Upper lobe of right lung (tissue), 1 donor: Measurements from ENCODE around the gene GPR18. TPM values are rescaled to one million over a fixed set of nuclear protein-coding genes. Genes with fewer than 3 reads are reported as not detected.
A peak's percentile ranks its signal among the peaks of the same experiment; 100 is the strongest.

ENCODE experiments used
- ATAC-seq: fragments of 200-7000 bp; cut with Tn5 transposase; one replicate; pipeline ENCODE4 v1.9.1; 2020; ENCODE audit warnings: mild to moderate bottlenecking, moderate library complexity
- DNase-seq: peaks from one replicate; pipeline ENCODE4 v3.0.0-alpha.2; 2020
- H3K27ac ChIP-seq: fragments of 200-600 bp; one replicate; pipeline ENCODE4 v1.8.0; 2022
- H3K27me3 ChIP-seq: fragments of 200-600 bp; one replicate; pipeline ENCODE4 v1.8.0; 2022; ENCODE audit warnings: mild to moderate bottlenecking
- H3K36me3 ChIP-seq: fragments of 200-600 bp; one replicate; pipeline ENCODE4 v1.8.0; 2022
- H3K4me1 ChIP-seq: fragments of 200-600 bp; one replicate; pipeline ENCODE4 v1.8.0; 2022
- H3K4me3 ChIP-seq: fragments of 200-600 bp; one replicate; pipeline ENCODE4 v1.8.0; 2022; ENCODE audit warnings: mild to moderate bottlenecking
- H3K9me3 ChIP-seq: fragments of 200-600 bp; one replicate; pipeline ENCODE4 v1.8.0; 2022
- intact Hi-C: fragments of 100-400 bp; cut with DNase I; formaldehyde crosslinking; loops from one replicate; pipeline ENCODE4 v1.11.0; 2022
- long read RNA-seq: library from polyadenylated mRNA; unstranded; transcript quantifications from one replicate; pipeline ENCODE4 v2.0.0, GENCODE V29; 2021
- total RNA-seq: library from RNA; stranded (reverse); fragmentation: NEBNext Ultra II Directional; extraction: Animal tissue kit (Norgen Biotek cat#: 25700); gene quantifications from one replicate; pipeline ENCODE4 v1.2.1, GENCODE V29; 2021
- TF ChIP-seq, protein P1 (sequence below): fragments of 200-600 bp; IDR thresholded peaks from one replicate; pipeline ENCODE4 v1.8.0; 2022; ENCODE audit warnings: antibody characterized with exemption
- donor health status: DM: no; HTN: yes; CAD: no; lungs with severe emphysema.

The GPR18 gene, protein sequence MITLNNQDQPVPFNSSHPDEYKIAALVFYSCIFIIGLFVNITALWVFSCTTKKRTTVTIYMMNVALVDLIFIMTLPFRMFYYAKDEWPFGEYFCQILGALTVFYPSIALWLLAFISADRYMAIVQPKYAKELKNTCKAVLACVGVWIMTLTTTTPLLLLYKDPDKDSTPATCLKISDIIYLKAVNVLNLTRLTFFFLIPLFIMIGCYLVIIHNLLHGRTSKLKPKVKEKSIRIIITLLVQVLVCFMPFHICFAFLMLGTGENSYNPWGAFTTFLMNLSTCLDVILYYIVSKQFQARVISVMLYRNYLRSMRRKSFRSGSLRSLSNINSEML
- total RNA-seq, result 0.58 TPM
- long read RNA-seq, result 0 reads

DNA sequence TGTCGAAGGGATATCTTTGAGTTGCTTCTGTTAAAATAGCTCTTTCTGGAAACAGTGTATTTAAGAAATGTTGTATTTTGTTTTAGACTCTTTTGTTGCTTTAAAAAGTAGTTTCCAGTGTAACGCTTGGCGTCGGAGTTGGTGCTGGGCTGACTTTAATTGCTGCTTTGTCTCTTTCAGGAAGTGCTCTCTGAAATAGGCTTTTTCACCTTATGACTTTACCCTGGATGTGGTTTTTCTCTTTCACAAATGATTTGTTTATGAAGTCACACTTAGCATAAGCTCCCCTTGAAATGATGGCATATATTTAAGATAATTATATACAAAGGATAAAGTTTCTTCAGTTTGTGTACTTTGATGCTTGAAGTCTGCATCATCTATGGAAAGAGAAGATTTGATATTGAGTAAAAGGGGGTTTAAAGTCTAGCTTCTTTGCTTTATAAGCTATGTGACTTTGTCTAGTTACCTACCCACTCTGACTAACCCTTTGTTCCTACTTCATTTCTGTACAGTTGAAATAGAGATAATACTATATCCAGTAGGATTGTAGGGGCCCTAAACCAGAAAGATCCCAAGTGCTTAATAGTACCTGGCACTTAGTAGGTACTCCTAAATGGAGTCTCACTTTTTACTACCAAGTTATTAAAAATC lies at the start of gene GPR18:
GPR18 (minus strand) TSS at position 170 of the 651 bp plus-strand sequence. CDS start 2,507 bp downstream, outside the sequence.
- ATAC-seq, result no peak

DNA sequence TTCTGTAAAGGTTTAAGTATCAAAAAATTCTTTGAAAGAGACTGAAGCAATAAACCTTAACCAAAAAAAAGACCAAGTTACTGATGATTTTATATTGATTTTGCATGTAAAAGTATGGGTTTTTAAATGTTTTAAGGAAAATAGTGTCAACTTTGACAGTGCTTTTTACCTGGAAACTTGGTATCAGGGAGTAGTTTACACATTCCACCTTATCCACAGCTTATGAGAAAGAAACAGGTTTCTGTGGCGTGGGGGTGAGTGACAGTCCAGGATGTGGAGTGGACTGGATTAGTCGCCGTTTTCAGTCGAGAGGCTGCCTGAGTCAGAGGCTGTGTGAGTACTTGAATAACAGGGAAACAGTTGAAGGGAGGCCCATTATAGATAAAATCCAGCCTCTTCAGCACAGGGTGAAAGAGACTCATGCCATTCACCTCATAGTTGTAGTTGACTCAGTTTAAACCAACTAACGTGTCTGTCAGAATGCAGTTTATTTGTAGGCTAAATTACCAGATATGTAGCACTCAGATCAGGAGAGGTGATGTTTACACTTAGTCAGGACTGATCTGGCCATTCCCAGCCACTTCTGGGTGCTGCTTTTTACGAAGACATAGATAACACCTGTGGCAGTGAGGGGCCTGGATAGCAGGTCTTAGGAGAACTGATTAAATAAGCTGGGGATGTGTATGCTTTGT lies 49.6 kb upstream of the GPR18 start:
- Histone ChIP-seq H3K4me3 (no peak overlapping the region), H3K36me3 (no peaks in the 10 kb centered on the region), H3K27ac (peak overlapping the region; percentile 33), H3K9me3 (no peaks in the 10 kb centered on the region), H3K4me1 (peaks cover 28% of the 10 kb centered on the region), H3K27me3 (no peaks in the 10 kb centered on the region)
- intact Hi-C loops, result no loop called here
- DNase-seq, result no peak
- TF ChIP-seq, protein P1, sequence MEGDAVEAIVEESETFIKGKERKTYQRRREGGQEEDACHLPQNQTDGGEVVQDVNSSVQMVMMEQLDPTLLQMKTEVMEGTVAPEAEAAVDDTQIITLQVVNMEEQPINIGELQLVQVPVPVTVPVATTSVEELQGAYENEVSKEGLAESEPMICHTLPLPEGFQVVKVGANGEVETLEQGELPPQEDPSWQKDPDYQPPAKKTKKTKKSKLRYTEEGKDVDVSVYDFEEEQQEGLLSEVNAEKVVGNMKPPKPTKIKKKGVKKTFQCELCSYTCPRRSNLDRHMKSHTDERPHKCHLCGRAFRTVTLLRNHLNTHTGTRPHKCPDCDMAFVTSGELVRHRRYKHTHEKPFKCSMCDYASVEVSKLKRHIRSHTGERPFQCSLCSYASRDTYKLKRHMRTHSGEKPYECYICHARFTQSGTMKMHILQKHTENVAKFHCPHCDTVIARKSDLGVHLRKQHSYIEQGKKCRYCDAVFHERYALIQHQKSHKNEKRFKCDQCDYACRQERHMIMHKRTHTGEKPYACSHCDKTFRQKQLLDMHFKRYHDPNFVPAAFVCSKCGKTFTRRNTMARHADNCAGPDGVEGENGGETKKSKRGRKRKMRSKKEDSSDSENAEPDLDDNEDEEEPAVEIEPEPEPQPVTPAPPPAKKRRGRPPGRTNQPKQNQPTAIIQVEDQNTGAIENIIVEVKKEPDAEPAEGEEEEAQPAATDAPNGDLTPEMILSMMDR, result no peak
- peak; percentile 81 for ATAC-seq

More for the DNA sequence above, at the start of gene GPR18:
- no peak within 1 kb of the TSS for H3K27ac ChIP-seq
- intact Hi-C loops, result no loop called here
- H3K9me3 ChIP-seq, result no peaks in the 10 kb centered on the region
- H3K27me3 ChIP-seq, result no peaks in the 10 kb centered on the region
- peak within 1 kb of the TSS; percentile 12 for H3K4me3 ChIP-seq
- H3K36me3 ChIP-seq, result peaks cover 5% of the 10 kb centered on the region
- TF ChIP-seq, protein P1, result no peak
- H3K4me1 ChIP-seq, result no peaks in the 10 kb centered on the region
- no peak for DNase-seq

DNA sequence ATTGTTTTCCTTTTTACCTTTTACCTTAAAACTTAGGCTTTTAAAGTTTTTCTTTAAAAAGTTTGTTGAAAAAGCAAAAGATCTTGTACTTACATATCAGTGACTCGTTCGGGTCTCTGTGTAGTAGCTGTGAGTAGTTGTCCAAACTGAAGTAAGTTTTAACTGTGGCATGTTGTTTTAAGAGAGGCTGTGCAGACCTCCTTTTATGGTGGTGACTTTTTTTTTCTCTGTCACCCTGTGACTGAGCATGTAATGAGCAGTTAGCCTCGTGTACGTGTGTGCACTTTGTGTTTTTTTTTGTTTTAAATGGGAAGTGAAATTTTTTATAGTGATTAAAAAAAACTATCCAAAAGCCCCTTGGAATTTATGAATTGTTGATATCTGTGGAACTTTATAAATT lies 49.1 kb upstream of the GPR18 start, which contains the start of gene GPR183:
GPR183 (minus strand) TSS at position 153 of the 400 bp plus-strand sequence. CDS start 11,254 bp downstream, outside the sequence.
- H3K27me3 ChIP-seq, result no peaks in the 10 kb centered on the region
- intact Hi-C loops, result no loop called here
- no peaks in the 10 kb centered on the region for H3K9me3 ChIP-seq
- H3K36me3 ChIP-seq, result no peaks in the 10 kb centered on the region
- peak; percentile 57 for ATAC-seq
- TF ChIP-seq, protein P1, result no peak
- no peak for DNase-seq
- H3K27ac ChIP-seq, result peak within 1 kb of the TSS; percentile 56
- peaks cover 22% of the 10 kb centered on the region for H3K4me1 ChIP-seq
- peak within 1 kb of the TSS; percentile 25 for H3K4me3 ChIP-seq

DNA sequence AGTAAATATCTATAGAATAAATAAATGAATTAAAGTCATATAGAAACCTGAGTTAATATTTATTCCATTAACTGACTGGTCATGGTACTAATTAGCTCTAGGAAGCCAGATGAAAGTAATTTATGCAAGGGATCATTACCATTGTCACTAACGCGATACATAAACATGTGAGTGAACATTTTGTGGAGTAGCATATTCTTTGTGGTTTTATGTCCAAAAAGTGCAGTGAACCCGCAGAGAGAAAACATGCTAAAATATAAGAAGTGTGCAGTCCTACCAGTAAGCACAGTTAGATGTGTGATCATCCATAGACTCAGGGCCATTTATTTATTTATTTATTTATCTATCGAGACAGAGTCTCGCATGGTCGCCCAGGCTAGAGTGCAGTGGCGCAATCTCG lies 47.4 kb upstream of the GPR18 start:
- no peak for ATAC-seq
- H3K27me3 ChIP-seq, result no peaks in the 10 kb centered on the region
- no peaks in the 10 kb centered on the region for H3K9me3 ChIP-seq
- peaks cover 18% of the 10 kb centered on the region for H3K4me1 ChIP-seq
- peak overlapping the region; percentile 56 for H3K27ac ChIP-seq
- H3K36me3 ChIP-seq, result no peaks in the 10 kb centered on the region
- TF ChIP-seq, protein P1, result no peak
- intact Hi-C loops, result no loop called here
- peak overlapping the region; percentile 25 for H3K4me3 ChIP-seq
- DNase-seq, result no peak

DNA sequence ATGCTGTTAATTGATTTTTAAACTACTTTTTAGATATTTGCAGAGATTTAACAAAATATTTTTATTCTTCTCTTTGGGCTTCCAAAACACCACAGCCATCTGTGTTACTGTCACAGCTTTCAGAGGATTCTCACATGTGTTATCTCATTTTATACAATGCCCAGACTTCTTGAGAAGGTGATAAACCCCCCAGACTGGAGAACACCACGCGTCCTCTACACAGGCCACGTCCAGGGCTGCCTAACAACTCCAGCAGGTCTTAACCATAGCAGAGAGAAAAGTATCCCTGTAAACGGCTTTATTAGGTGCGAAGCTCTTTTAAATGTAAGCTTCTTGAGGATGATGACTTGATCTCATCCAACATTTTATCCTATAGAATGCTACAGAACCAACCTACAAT lies 47.0 kb upstream of the GPR18 start:
- H3K4me1 ChIP-seq, result peaks cover 18% of the 10 kb centered on the region
- ATAC-seq (no peak), DNase-seq (no peak)
- H3K27ac ChIP-seq, result peak overlapping the region; percentile 5
- H3K4me3 ChIP-seq, result peak overlapping the region; percentile 25
- intact Hi-C loops, result no loop called here
- TF ChIP-seq, protein P1, result no peak
- H3K9me3 ChIP-seq, result no peaks in the 10 kb centered on the region
- H3K27me3 ChIP-seq, result no peaks in the 10 kb centered on the region
- H3K36me3 ChIP-seq, result no peaks in the 10 kb centered on the region
